ENCODE measurements around the gene NT5DC1.
A peak's percentile ranks its signal among the peaks of the same experiment; 100 is the strongest.

DNA sequence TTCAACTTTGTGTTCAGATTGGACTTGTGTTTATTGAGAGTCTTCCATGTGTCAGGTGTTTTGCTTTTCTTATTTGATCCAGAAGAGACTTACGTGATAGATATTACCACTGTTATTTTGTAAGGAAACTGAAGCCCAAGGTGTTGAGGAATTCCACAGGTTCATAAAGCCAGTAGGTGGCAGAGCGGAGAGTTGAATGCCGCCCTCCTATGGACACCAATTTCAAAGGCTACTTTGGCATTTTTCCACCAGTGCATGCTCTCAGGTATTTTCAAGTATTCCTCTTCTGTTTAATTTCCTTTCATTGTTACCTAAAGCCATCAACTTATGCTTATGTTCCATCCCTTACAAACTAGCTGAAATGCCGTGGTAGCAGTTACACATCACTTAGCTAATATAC lies 39.3 kb downstream of the NT5DC1 start:
- TF ChIP-seq POLR2AphosphoS5 (IDR thresholded peaks at IDR 0.05; ENCODE audit: low read depth), result no peak
- TF ChIP-seq, protein P1, sequence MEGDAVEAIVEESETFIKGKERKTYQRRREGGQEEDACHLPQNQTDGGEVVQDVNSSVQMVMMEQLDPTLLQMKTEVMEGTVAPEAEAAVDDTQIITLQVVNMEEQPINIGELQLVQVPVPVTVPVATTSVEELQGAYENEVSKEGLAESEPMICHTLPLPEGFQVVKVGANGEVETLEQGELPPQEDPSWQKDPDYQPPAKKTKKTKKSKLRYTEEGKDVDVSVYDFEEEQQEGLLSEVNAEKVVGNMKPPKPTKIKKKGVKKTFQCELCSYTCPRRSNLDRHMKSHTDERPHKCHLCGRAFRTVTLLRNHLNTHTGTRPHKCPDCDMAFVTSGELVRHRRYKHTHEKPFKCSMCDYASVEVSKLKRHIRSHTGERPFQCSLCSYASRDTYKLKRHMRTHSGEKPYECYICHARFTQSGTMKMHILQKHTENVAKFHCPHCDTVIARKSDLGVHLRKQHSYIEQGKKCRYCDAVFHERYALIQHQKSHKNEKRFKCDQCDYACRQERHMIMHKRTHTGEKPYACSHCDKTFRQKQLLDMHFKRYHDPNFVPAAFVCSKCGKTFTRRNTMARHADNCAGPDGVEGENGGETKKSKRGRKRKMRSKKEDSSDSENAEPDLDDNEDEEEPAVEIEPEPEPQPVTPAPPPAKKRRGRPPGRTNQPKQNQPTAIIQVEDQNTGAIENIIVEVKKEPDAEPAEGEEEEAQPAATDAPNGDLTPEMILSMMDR (conservative IDR thresholded peaks at IDR 0.05; ENCODE audit: low read depth in 2 of 2), result peak; percentile 61 to 74
- no peak for TF ChIP-seq ZNF331 (CRISPR knock-in tag; IDR thresholded peaks at IDR 0.05; ENCODE audit: low read depth)
- TF ChIP-seq EZH2phosphoT487 (IDR thresholded peaks at IDR 0.05; ENCODE audit: unreplicated experiment), result no peak
- TF ChIP-seq STAT1 (IDR thresholded peaks at IDR 0.05; ENCODE audit: unreplicated experiment), result no peak
- no peak for TF ChIP-seq EZH2 (IDR thresholded peaks at IDR 0.05; ENCODE audit: low read depth, unreplicated experiment)
- TF ChIP-seq, protein P2, sequence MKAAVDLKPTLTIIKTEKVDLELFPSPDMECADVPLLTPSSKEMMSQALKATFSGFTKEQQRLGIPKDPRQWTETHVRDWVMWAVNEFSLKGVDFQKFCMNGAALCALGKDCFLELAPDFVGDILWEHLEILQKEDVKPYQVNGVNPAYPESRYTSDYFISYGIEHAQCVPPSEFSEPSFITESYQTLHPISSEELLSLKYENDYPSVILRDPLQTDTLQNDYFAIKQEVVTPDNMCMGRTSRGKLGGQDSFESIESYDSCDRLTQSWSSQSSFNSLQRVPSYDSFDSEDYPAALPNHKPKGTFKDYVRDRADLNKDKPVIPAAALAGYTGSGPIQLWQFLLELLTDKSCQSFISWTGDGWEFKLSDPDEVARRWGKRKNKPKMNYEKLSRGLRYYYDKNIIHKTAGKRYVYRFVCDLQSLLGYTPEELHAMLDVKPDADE (IDR thresholded peaks at IDR 0.05), result no peak
- TF ChIP-seq, protein P3, sequence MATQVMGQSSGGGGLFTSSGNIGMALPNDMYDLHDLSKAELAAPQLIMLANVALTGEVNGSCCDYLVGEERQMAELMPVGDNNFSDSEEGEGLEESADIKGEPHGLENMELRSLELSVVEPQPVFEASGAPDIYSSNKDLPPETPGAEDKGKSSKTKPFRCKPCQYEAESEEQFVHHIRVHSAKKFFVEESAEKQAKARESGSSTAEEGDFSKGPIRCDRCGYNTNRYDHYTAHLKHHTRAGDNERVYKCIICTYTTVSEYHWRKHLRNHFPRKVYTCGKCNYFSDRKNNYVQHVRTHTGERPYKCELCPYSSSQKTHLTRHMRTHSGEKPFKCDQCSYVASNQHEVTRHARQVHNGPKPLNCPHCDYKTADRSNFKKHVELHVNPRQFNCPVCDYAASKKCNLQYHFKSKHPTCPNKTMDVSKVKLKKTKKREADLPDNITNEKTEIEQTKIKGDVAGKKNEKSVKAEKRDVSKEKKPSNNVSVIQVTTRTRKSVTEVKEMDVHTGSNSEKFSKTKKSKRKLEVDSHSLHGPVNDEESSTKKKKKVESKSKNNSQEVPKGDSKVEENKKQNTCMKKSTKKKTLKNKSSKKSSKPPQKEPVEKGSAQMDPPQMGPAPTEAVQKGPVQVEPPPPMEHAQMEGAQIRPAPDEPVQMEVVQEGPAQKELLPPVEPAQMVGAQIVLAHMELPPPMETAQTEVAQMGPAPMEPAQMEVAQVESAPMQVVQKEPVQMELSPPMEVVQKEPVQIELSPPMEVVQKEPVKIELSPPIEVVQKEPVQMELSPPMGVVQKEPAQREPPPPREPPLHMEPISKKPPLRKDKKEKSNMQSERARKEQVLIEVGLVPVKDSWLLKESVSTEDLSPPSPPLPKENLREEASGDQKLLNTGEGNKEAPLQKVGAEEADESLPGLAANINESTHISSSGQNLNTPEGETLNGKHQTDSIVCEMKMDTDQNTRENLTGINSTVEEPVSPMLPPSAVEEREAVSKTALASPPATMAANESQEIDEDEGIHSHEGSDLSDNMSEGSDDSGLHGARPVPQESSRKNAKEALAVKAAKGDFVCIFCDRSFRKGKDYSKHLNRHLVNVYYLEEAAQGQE (IDR thresholded peaks at IDR 0.05; ENCODE audit: unreplicated experiment), result no peak
- TF ChIP-seq CREB1 (CRISPR knock-in tag; IDR thresholded peaks at IDR 0.05; ENCODE audit: low read depth), result no peak
- TF ChIP-seq JUNB (IDR thresholded peaks at IDR 0.05; ENCODE audit: unreplicated experiment), result no peak

Data from GM23338 (cell line).